HepG2 (cell line): ENCODE data around the gene AGR2.

Experiments used
- CTCF ChIP-seq: sonication (generic); formaldehyde crosslinking; IDR thresholded peaks from 2 replicates; pipeline ENCODE4 v1.5.0; 2020; ENCODE audit warnings: mild to moderate bottlenecking, missing genetic modification reagents, moderate library complexity
- ESRRA ChIP-seq: sonication (generic); formaldehyde crosslinking; IDR thresholded peaks from 2 replicates; pipeline ENCODE4 v1.5.1; 2020; ENCODE audit warnings: mild to moderate bottlenecking, low read depth, missing genetic modification reagents
- NR3C1 ChIP-seq: sonication (generic); formaldehyde crosslinking; IDR thresholded peaks from 2 replicates; pipeline ENCODE4 v1.4.0; 2020; ENCODE audit warnings: missing genetic modification reagents
- TBP ChIP-seq: sonication (generic); formaldehyde crosslinking; IDR thresholded peaks from 2 replicates; pipeline ENCODE4 v1.5.0; 2020; ENCODE audit warnings: missing genetic modification reagents
- YY1 ChIP-seq: IDR thresholded peaks from 2 replicates; pipeline ENCODE4 v1.6.1; 2011; ENCODE audit warnings: low read length, low read depth, moderate library complexity, mild to moderate bottlenecking; ENCODE audit not compliant: insufficient read depth, insufficient replicate concordance
- ZNF501 ChIP-seq: sonication (generic); formaldehyde crosslinking; IDR thresholded peaks from 2 replicates; pipeline ENCODE4 v1.5.1; 2020; ENCODE audit warnings: mild to moderate bottlenecking, moderate library complexity, missing genetic modification reagents
- ZNF597 ChIP-seq: sonication (generic); formaldehyde crosslinking; IDR thresholded peaks from 2 replicates; pipeline ENCODE4 v1.5.0; 2020; ENCODE audit warnings: missing genetic modification reagents

- TF ChIP-seq ZNF597 (no peak), NR3C1 (CRISPR knock-in tag) (no peak), ESRRA (CRISPR knock-in tag) (no peak), CTCF (CRISPR knock-in tag) (no peak), TBP (CRISPR knock-in tag) (no peak), ZNF501 (CRISPR knock-in tag) (no peak), YY1 (no peak)
These were observed 30.5 kb downstream of the AGR2 start for GRCh38 chr7:16774294-16774693.
